Neural progenitor cell (in vitro differentiated cells): ENCODE results near the gene SOBP. TPM values are rescaled to one million over a fixed set of nuclear protein-coding genes. Genes with fewer than 3 reads are reported as not detected.

Experiments
- DNase-seq: peaks from one replicate; pipeline ENCODE4 v3.0.0-alpha.2; 2016; ENCODE audit warnings: low spot score
- H2AFZ ChIP-seq: fragments of 200-600 bp; sonication (generic); replicated peaks from 2 replicates; pipeline ENCODE4 v1.6.1; 2016; ENCODE audit warnings: antibody characterized with exemption
- H3F3A ChIP-seq: fragments of 200-600 bp; sonication (generic); 2 replicates; pipeline ENCODE4 v1.6.1; 2016; ENCODE audit warnings: antibody characterized with exemption, low read depth
- H3K27ac ChIP-seq: fragments of 200-600 bp; sonication (generic); 2 replicates; pipeline ENCODE4 v1.5.1; 2016; ENCODE audit warnings: mild to moderate bottlenecking
- H3K27me3 ChIP-seq: fragments of 200-600 bp; sonication (generic); 2 replicates; pipeline ENCODE4 v1.6.1; 2016; ENCODE audit warnings: mild to moderate bottlenecking, moderate library complexity
- H3K36me3 ChIP-seq: fragments of 200-600 bp; sonication (generic); 2 replicates; pipeline ENCODE4 v1.5.1; 2016
- H3K4me1 ChIP-seq: fragments of 200-600 bp; sonication (generic); 2 replicates; pipeline ENCODE4 v1.6.1; 2016; ENCODE audit warnings: mixed run types
- H3K4me2 ChIP-seq: fragments of 200-600 bp; sonication (generic); 2 replicates; pipeline ENCODE4 v1.6.1; 2016
- H3K4me3 ChIP-seq: fragments of 200-600 bp; sonication (generic); 2 replicates; pipeline ENCODE4 v1.5.1; 2016
- H3K79me2 ChIP-seq: fragments of 200-600 bp; sonication (generic); 2 replicates; pipeline ENCODE4 v1.6.1; 2016; ENCODE audit warnings: low read depth
- H3K9ac ChIP-seq: fragments of 200-600 bp; sonication (generic); 2 replicates; pipeline ENCODE4 v1.6.1; 2016
- H3K9me3 ChIP-seq: fragments of 200-600 bp; sonication (generic); 2 replicates; pipeline ENCODE4 v1.5.1; 2016; ENCODE audit warnings: low read depth
- H4K20me1 ChIP-seq: fragments of 200-600 bp; sonication (generic); 2 replicates; pipeline ENCODE4 v1.6.1; 2016; ENCODE audit warnings: low read depth
- H3K27ac Mint-ChIP-seq: 3 replicates; pipeline ENCODE4 v1.8.0; 2021; ENCODE audit warnings: mixed read lengths
- H3K27me3 Mint-ChIP-seq: 2 replicates; pipeline ENCODE4 v1.8.0; 2022; ENCODE audit warnings: low read depth, mild to moderate bottlenecking, inconsistent platforms, moderate library complexity, mixed read lengths; ENCODE audit not compliant: insufficient read depth
- H3K36me3 Mint-ChIP-seq: 3 replicates; pipeline ENCODE4 v1.8.0; 2021; ENCODE audit warnings: mixed read lengths
- H3K4me1 Mint-ChIP-seq: 3 replicates; pipeline ENCODE4 v1.8.0; 2021; ENCODE audit warnings: mixed read lengths
- H3K4me3 Mint-ChIP-seq: 3 replicates; pipeline ENCODE4 v1.8.0; 2021; ENCODE audit warnings: mild to moderate bottlenecking, moderate library complexity, mixed read lengths
- H3K9me3 Mint-ChIP-seq: 3 replicates; pipeline ENCODE4 v1.8.0; 2020; ENCODE audit warnings: mixed read lengths
- EZH2 ChIP-seq: fragments of 200-600 bp; sonication (generic); IDR thresholded peaks from 2 replicates; pipeline ENCODE4 v1.6.1; 2017; ENCODE audit warnings: antibody characterized with exemption, mild to moderate bottlenecking, moderate library complexity
- EZH2phosphoT487 ChIP-seq: fragments of 200-600 bp; sonication (generic); IDR thresholded peaks from 2 replicates; pipeline ENCODE4 v1.6.1; 2017; ENCODE audit warnings: antibody characterized with exemption
- total RNA-seq: library from RNA; depleted of rRNA; stranded (reverse); fragments of >200 nt; gene quantifications from 2 replicates; pipeline ENCODE4 v1.2.3, GENCODE V29; 2015; ENCODE audit warnings: low replicate concordance
- TF ChIP-seq, protein P1 (sequence below): fragments of 200-600 bp; sonication (generic); IDR thresholded peaks from 2 replicates; pipeline ENCODE4 v1.5.1; 2017; ENCODE audit warnings: antibody characterized with exemption, mild to moderate bottlenecking

Gene SOBP
- total RNA-seq, 1 donor from 2014 or later = 12.6 TPM

DNA sequence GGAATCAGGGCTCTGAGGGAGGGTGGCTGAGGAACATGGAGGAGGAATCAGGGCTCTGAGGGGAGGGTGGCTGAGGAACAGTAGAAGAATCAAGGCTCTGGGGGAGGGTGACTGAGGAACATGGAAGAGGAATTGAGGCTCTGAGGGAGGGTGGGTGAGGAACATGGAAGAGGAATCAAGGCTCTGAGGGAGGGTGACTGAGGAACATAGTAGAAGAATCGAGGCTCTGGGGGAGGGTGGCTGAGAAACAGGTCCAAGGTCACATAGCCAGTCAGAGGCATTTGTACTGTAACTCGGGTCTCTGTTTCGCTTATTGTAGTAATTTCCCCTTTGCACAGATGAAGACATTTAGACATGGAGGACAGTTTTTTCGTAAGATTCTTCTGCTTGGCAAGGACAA is 164.8 kb downstream of the SOBP start:
- no peak overlapping the region for H2AFZ ChIP-seq
- no peaks in the 10 kb centered on the region for H3K79me2 ChIP-seq
- no peak for DNase-seq
- no peak overlapping the region for H3K9ac ChIP-seq
- no peaks in the 10 kb centered on the region for H3K27me3 ChIP-seq
- peaks cover 5% of the 10 kb centered on the region for H3K4me1 ChIP-seq
- Mint-ChIP-seq H3K9me3 (peaks cover 12% of the 10 kb centered on the region), H3K4me1 (peaks cover 45% of the 10 kb centered on the region), H3K27ac (peak overlapping the region; percentile 39), H3K36me3 (peaks cover 26% of the 10 kb centered on the region), H3K4me3 (no peak overlapping the region), H3K27me3 (no peaks in the 10 kb centered on the region)
- no peaks in the 10 kb centered on the region for H3F3A ChIP-seq
- TF ChIP-seq EZH2phosphoT487 (no peak), EZH2 (no peak)
- TF ChIP-seq, protein P1, sequence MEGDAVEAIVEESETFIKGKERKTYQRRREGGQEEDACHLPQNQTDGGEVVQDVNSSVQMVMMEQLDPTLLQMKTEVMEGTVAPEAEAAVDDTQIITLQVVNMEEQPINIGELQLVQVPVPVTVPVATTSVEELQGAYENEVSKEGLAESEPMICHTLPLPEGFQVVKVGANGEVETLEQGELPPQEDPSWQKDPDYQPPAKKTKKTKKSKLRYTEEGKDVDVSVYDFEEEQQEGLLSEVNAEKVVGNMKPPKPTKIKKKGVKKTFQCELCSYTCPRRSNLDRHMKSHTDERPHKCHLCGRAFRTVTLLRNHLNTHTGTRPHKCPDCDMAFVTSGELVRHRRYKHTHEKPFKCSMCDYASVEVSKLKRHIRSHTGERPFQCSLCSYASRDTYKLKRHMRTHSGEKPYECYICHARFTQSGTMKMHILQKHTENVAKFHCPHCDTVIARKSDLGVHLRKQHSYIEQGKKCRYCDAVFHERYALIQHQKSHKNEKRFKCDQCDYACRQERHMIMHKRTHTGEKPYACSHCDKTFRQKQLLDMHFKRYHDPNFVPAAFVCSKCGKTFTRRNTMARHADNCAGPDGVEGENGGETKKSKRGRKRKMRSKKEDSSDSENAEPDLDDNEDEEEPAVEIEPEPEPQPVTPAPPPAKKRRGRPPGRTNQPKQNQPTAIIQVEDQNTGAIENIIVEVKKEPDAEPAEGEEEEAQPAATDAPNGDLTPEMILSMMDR = no peak
- no peaks in the 10 kb centered on the region for H4K20me1 ChIP-seq
- no peak overlapping the region for H3K4me2 ChIP-seq
- H3K4me3 ChIP-seq = no peak overlapping the region
- no peaks in the 10 kb centered on the region for H3K9me3 ChIP-seq
- H3K27ac ChIP-seq = no peak overlapping the region
- peaks cover 3% of the 10 kb centered on the region for H3K36me3 ChIP-seq

DNA sequence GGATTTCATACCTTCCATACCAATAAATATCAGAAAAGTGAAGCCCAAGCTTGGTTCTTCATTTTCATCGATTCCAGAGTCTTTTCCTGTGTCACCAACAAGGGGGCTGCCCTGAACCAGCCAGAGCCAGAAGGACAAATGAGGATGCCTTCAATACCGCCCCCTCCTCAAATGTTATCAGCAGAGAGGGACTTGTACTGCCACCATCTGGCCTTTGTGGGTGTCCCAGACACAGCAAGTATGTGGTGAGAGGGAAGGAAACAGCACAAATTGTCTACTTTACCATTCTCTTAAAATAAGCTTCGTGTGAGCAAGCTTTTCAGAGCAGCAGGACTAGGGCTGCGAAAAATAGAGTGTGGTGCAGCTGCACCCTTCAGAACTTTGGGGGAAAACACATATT is 165.3 kb downstream of the SOBP start:
- Histone ChIP-seq H4K20me1 (no peaks in the 10 kb centered on the region), H3F3A (no peaks in the 10 kb centered on the region), H3K36me3 (peaks cover 3% of the 10 kb centered on the region), H2AFZ (no peak overlapping the region), H3K27me3 (no peaks in the 10 kb centered on the region), H3K79me2 (no peaks in the 10 kb centered on the region), H3K9me3 (no peaks in the 10 kb centered on the region), H3K27ac (no peak overlapping the region), H3K4me3 (no peak overlapping the region), H3K9ac (no peak overlapping the region), H3K4me2 (no peak overlapping the region), H3K4me1 (peaks cover 5% of the 10 kb centered on the region)
- peak; percentile 83 for DNase-seq
- Mint-ChIP-seq H3K4me3 (no peak overlapping the region), H3K9me3 (peaks cover 12% of the 10 kb centered on the region), H3K36me3 (peaks cover 31% of the 10 kb centered on the region), H3K27ac (no peak overlapping the region), H3K27me3 (no peaks in the 10 kb centered on the region), H3K4me1 (peaks cover 50% of the 10 kb centered on the region)
- TF ChIP-seq, protein P1 = peak; percentile 86
- no peak for TF ChIP-seq EZH2

GRCh38 chr6:107655864-107656263 is 165.9 kb downstream of the SOBP start:
- H3K27ac Mint-ChIP-seq = no peak overlapping the region
- peaks cover 32% of the 10 kb centered on the region for H3K36me3 Mint-ChIP-seq
- no peak overlapping the region for H3K4me3 Mint-ChIP-seq
- H3K36me3 ChIP-seq = peaks cover 3% of the 10 kb centered on the region
- H3K79me2 ChIP-seq = no peaks in the 10 kb centered on the region
- TF ChIP-seq, protein P1 = no peak
- no peak for TF ChIP-seq EZH2phosphoT487
- TF ChIP-seq EZH2 = no peak
- no peak overlapping the region for H3K27ac ChIP-seq
- no peaks in the 10 kb centered on the region for H3K9me3 ChIP-seq
- no peak for DNase-seq
- no peaks in the 10 kb centered on the region for H3K27me3 ChIP-seq
- H3K4me1 ChIP-seq = peaks cover 5% of the 10 kb centered on the region
- peaks cover 50% of the 10 kb centered on the region for H3K4me1 Mint-ChIP-seq
- no peak overlapping the region for H2AFZ ChIP-seq
- no peaks in the 10 kb centered on the region for H3K27me3 Mint-ChIP-seq
- H3K4me2 ChIP-seq = no peak overlapping the region
- no peak overlapping the region for H3K4me3 ChIP-seq
- H3K9ac ChIP-seq = no peak overlapping the region
- H3F3A ChIP-seq = no peaks in the 10 kb centered on the region
- peaks cover 12% of the 10 kb centered on the region for H3K9me3 Mint-ChIP-seq
- no peaks in the 10 kb centered on the region for H4K20me1 ChIP-seq
